DOHH2 (cell line): ENCODE data around the gene PELI3.

Experiments
- H3F3A ChIP-seq: fragments of 200-600 bp; sonication (generic), shearing (Covaris generic); 2 replicates; pipeline ENCODE4 v1.6.0; 2016; ENCODE audit warnings: antibody characterized with exemption, mild to moderate bottlenecking; ENCODE audit not compliant: control insufficient read depth, insufficient read depth
- H3K27ac ChIP-seq: fragments of 200-600 bp; sonication (generic); 2 replicates; pipeline ENCODE4 v1.5.1; 2014; ENCODE audit warnings: low read depth, mild to moderate bottlenecking, low read length, moderate library complexity
- H3K27me3 ChIP-seq: fragments of 200-600 bp; sonication (generic); 2 replicates; pipeline ENCODE4 v1.6.1; 2014; ENCODE audit warnings: mild to moderate bottlenecking, low read length, mixed read lengths; ENCODE audit not compliant: control insufficient read depth
- H3K36me3 ChIP-seq: fragments of 200-600 bp; sonication (generic); 2 replicates; pipeline ENCODE4 v1.6.1; 2014; ENCODE audit warnings: mild to moderate bottlenecking, low read length, moderate library complexity, mixed read lengths; ENCODE audit not compliant: control insufficient read depth
- H3K4me1 ChIP-seq: fragments of 200-600 bp; sonication (generic); 2 replicates; pipeline ENCODE4 v1.6.1; 2014; ENCODE audit warnings: mild to moderate bottlenecking, low read length, mixed read lengths; ENCODE audit not compliant: control insufficient read depth
- H3K4me2 ChIP-seq: fragments of 200-600 bp; sonication (generic); 2 replicates; pipeline ENCODE4 v1.6.0; 2014; ENCODE audit warnings: mild to moderate bottlenecking, low read length, moderate library complexity
- H3K4me3 ChIP-seq: fragments of 200-600 bp; sonication (generic); 2 replicates; pipeline ENCODE4 v1.5.1; 2014; ENCODE audit warnings: mild to moderate bottlenecking, low read length, mixed read lengths
- H3K79me2 ChIP-seq: fragments of 200-600 bp; sonication (generic); 2 replicates; pipeline ENCODE4 v1.6.1; 2014; ENCODE audit warnings: mild to moderate bottlenecking, low read length, mixed read lengths; ENCODE audit not compliant: control insufficient read depth
- H3K9me2 ChIP-seq: fragments of 200-600 bp; sonication (generic); replicated peaks from 2 replicates; pipeline ENCODE4 v1.6.1; 2014; ENCODE audit warnings: mild to moderate bottlenecking, low read length, mixed read lengths; ENCODE audit not compliant: control insufficient read depth
- H3K9me3 ChIP-seq: fragments of 200-600 bp; sonication (generic); 2 replicates; pipeline ENCODE4 v1.6.1; 2014; ENCODE audit warnings: antibody characterized with exemption, low read length, mixed read lengths; ENCODE audit not compliant: control insufficient read depth, insufficient read depth
- H4K20me1 ChIP-seq: fragments of 200-600 bp; sonication (generic); 2 replicates; pipeline ENCODE4 v1.6.0; 2014; ENCODE audit warnings: low read depth, mild to moderate bottlenecking, antibody characterized with exemption, low read length, moderate library complexity; ENCODE audit not compliant: control insufficient read depth, insufficient read depth
- EZH2phosphoT487 ChIP-seq: fragments of 200-600 bp; sonication (generic); IDR thresholded peaks from 2 replicates; pipeline ENCODE4 v1.6.1; 2017; ENCODE audit warnings: borderline replicate concordance, mild to moderate bottlenecking, antibody characterized with exemption, low read length, moderate library complexity, mixed read lengths
- TF ChIP-seq, protein P1 (sequence below): fragments of 200-600 bp; sonication (generic); IDR thresholded peaks from one replicate; pipeline ENCODE4 v1.5.1; 2014; ENCODE audit warnings: antibody characterized with exemption, mild to moderate bottlenecking, low read depth, low read length; ENCODE audit not compliant: poor library complexity, severe bottlenecking

The PELI3 gene

DNA sequence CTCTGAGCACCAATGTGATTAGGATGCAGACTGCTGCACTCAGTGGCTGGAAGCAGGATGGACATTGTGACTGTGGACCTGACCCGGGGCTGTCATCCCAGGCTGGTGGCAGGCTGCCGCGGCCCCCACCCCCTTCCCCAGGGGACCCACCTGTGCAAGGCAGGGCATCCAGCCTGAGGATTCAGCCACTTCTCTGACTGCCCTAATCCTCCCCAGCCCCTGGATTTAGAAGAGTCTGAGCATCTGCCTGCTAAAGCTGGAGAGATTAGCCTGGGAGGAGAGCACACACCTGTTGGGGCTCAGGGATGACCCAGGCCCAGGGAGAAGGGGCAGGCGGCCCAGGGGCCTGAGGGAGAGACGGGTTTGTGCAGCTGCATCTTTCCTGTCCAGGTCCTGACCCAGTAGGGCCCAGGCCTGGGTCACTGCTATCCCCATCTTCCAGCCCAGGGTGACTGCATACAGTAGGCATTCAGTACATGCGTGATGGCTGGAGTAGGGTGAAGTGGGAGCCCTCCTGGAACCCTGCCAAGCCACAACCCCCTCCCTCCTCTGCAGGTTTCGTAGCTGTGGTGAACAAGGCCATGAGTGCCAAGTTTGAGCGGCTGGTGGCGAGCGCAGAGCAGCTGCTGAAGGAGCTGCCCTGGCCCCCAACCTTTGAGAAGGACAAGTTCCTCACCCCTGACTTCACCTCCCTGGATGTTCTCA lies 25.6 kb downstream of the PELI3 start:
- TF ChIP-seq, protein P1, sequence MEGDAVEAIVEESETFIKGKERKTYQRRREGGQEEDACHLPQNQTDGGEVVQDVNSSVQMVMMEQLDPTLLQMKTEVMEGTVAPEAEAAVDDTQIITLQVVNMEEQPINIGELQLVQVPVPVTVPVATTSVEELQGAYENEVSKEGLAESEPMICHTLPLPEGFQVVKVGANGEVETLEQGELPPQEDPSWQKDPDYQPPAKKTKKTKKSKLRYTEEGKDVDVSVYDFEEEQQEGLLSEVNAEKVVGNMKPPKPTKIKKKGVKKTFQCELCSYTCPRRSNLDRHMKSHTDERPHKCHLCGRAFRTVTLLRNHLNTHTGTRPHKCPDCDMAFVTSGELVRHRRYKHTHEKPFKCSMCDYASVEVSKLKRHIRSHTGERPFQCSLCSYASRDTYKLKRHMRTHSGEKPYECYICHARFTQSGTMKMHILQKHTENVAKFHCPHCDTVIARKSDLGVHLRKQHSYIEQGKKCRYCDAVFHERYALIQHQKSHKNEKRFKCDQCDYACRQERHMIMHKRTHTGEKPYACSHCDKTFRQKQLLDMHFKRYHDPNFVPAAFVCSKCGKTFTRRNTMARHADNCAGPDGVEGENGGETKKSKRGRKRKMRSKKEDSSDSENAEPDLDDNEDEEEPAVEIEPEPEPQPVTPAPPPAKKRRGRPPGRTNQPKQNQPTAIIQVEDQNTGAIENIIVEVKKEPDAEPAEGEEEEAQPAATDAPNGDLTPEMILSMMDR, result no peak
- TF ChIP-seq EZH2phosphoT487, result no peak
- Histone ChIP-seq H3K9me2 (no peaks in the 10 kb centered on the region), H3K36me3 (peaks cover 20% of the 10 kb centered on the region; the same call in 1 of the 2 replicates), H3K79me2 (no peaks in the 10 kb centered on the region), H4K20me1 (no peaks in the 10 kb centered on the region), H3K4me3 (no peak overlapping the region), H3K4me1 (no peaks in the 10 kb centered on the region), H3K27me3 (no peaks in the 10 kb centered on the region), H3K4me2 (no peak overlapping the region), H3K27ac (no peak overlapping the region), H3K9me3 (no peaks in the 10 kb centered on the region), H3F3A (no peaks in the 10 kb centered on the region)

DNA sequence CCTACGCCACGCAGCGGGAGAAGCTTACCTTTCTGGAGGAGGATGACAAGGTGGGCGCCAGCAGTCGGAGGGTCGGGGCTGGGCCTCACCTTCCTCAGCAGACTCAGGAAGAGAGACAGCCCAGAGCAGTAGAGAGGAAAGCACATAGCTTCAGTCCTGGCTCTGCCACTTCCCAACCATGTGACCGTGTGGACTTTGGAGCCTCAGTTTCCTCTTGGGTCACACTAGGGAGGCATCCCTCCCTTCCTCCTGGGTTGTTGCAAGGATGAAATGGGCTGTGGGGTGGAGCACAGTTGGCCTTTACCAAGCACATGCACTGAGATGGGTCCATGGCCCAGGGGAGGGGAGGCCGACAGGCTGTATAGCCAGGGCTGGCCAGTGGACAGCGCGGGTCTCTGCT lies 26.4 kb downstream of the PELI3 start:
- Histone ChIP-seq H3K27me3 (no peaks in the 10 kb centered on the region), H3K4me3 (no peak overlapping the region), H3K79me2 (no peaks in the 10 kb centered on the region), H3K9me2 (no peaks in the 10 kb centered on the region), H3F3A (no peaks in the 10 kb centered on the region), H3K27ac (no peak overlapping the region), H3K4me1 (no peaks in the 10 kb centered on the region), H3K36me3 (peaks cover 14% of the 10 kb centered on the region; the same call in 1 of the 2 replicates), H4K20me1 (no peaks in the 10 kb centered on the region), H3K9me3 (no peaks in the 10 kb centered on the region), H3K4me2 (no peak overlapping the region)
- no peak for TF ChIP-seq EZH2phosphoT487
- TF ChIP-seq, protein P1, result no peak

DNA sequence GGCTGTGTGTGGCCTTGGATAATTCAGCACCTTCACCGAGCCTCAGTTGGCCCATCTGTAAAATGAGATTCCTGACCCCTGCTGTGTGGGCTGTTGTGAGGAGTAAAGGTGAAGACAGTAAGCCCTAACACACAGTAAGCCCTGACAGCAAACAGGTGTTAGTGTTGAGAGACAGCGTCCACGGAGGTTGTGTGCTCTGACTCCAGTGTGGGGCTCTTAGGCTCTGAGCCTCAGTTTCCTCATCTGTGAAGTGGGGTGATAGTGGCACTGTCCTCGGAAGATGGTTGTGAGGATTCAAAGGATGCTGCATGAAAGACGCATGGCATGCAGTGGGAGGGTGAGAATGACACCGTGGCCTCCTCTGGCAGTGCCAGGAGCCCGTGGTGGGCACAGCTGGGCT lies 27.8 kb downstream of the PELI3 start:
- H3K9me2 ChIP-seq, result no peaks in the 10 kb centered on the region
- no peak overlapping the region for H3K4me3 ChIP-seq
- H3K4me1 ChIP-seq, result no peaks in the 10 kb centered on the region
- no peak for TF ChIP-seq EZH2phosphoT487
- TF ChIP-seq, protein P1, result no peak
- no peaks in the 10 kb centered on the region for H3F3A ChIP-seq
- H3K36me3 ChIP-seq, result peaks cover 15% of the 10 kb centered on the region
- no peaks in the 10 kb centered on the region for H3K79me2 ChIP-seq
- H3K9me3 ChIP-seq, result no peaks in the 10 kb centered on the region
- H3K4me2 ChIP-seq, result no peak overlapping the region
- no peaks in the 10 kb centered on the region for H3K27me3 ChIP-seq
- H3K27ac ChIP-seq, result no peak overlapping the region
- H4K20me1 ChIP-seq, result no peaks in the 10 kb centered on the region
